GM12878 (cell line): ENCODE results near the gene KLF11.

Experiments
- CTCF ChIP-seq, 3 experiments: IDR thresholded peaks in 2 of 3; conservative IDR thresholded peaks in 1 of 3; 2 replicates each; pipeline ENCODE4 v1.5.1; 2011; ENCODE audit warnings: low read depth in 3 of 3, low read length in 3 of 3, mild to moderate bottlenecking in 3 of 3, control low read depth in 2 of 3, moderate library complexity in 2 of 3, inconsistent platforms in 1 of 3, mixed read lengths in 1 of 3; ENCODE audit not compliant: control insufficient read depth in 2 of 3, insufficient read depth in 1 of 3; ENCODE audit errors: extremely low read depth in 1 of 3
- YY1 ChIP-seq: IDR thresholded peaks from 2 replicates; pipeline ENCODE4 v1.6.1; 2011; ENCODE audit warnings: low read depth, mild to moderate bottlenecking, low read length

- TF ChIP-seq CTCF (IDR thresholded peaks at IDR 0.05 in 2 of 3, conservative IDR thresholded peaks at IDR 0.05 in 1 of 3; ENCODE audit: control insufficient read depth in 2 of 3, extremely low read depth in 1 of 3, insufficient read depth in 1 of 3, low read depth in 3 of 3, low read length in 3 of 3) (no peak), YY1 (no peak)
Measured at GRCh38 chr2:10016001-10016801, 27.1 kb upstream of the KLF11 start.
